Uterus (tissue), 2 donors: ENCODE data around the gene ZHX3.

ENCODE experiments used
- CTCF ChIP-seq, 4 experiments: fragments of 200-600 bp in 2 of 4; fragments of 450-650 bp in 2 of 4; sonication (generic) in 2 of 4; IDR thresholded peaks; one replicate each; pipeline ENCODE4 v1.5.1; 2016 to 2019; ENCODE audit warnings: antibody characterized with exemption in 4 of 4, mild to moderate bottlenecking in 2 of 4, moderate library complexity in 1 of 4
- POLR2A ChIP-seq, 2 donors: fragments of 450-650 bp; IDR thresholded peaks; one replicate each; pipeline ENCODE4 v1.6.1; 2016; ENCODE audit warnings: antibody characterized with exemption in 2 of 2, mild to moderate bottlenecking in 1 of 2, moderate library complexity in 1 of 2

- TF ChIP-seq CTCF (IDR thresholded peaks at IDR 0.05): no peak
- no peak for TF ChIP-seq POLR2A (IDR thresholded peaks at IDR 0.05)
Observed at GRCh38 chr20:41185013-41185757, 132.3 kb downstream of the ZHX3 start.
